ENCODE measurements around the gene ANXA1. TPM values are rescaled to one million over a fixed set of nuclear protein-coding genes. Genes with fewer than 3 reads are reported as not detected.

The ANXA1 gene
- total RNA-seq, 2 donors from 2014 or later, result 0.82 to 8.9 TPM

GRCh38 chr9:73154722-73155121, 3.1 kb downstream of the ANXA1 start:
- H3K27ac Mint-ChIP-seq, result no peak overlapping the region
- 82% methylated on average over 1 of the region's 2 CpGs; no CpG with 5 or more reads in 1 of the 2 experiments for WGBS, 2 experiments (ENCODE audit: insufficient coverage in 1 of 2, insufficient read length in 1 of 2)
- Histone ChIP-seq H3K9ac (ENCODE audit: extremely low read depth, low read length, poor library complexity, severe bottlenecking) (no peak overlapping the region), H3K27me3 (ENCODE audit: control insufficient read depth, insufficient read depth, low read length, poor library complexity, severe bottlenecking) (no peaks in the 10 kb centered on the region), H3K27ac (ENCODE audit: low read depth, low read length) (no peak overlapping the region), H3K36me3 (ENCODE audit: control insufficient read depth, insufficient read depth, low read length) (no peaks in the 10 kb centered on the region), H3K4me3 (ENCODE audit: low read length) (no peak overlapping the region), H3K4me1 (ENCODE audit: control insufficient read depth, insufficient read depth, low read length) (no peaks in the 10 kb centered on the region), H3K9me3 (ENCODE audit: control insufficient read depth, low read length) (no peaks in the 10 kb centered on the region)
- no peaks in the 10 kb centered on the region for H3K36me3 Mint-ChIP-seq (ENCODE audit: low read depth)
- no peak overlapping the region for H3K4me3 Mint-ChIP-seq
- no peaks in the 10 kb centered on the region for H3K27me3 Mint-ChIP-seq (ENCODE audit: insufficient read depth)
- TF ChIP-seq CTCF (conservative IDR thresholded peaks at IDR 0.05), result no peak
- no peaks in the 10 kb centered on the region for H3K9me3 Mint-ChIP-seq
- H3K4me1 Mint-ChIP-seq, result peaks cover 8% of the 10 kb centered on the region
- DNase-seq, result no peak

GRCh38 chr9:73155377-73155776, 3.7 kb downstream of the ANXA1 start:
- H3K4me3 Mint-ChIP-seq, result no peak overlapping the region
- peaks cover 8% of the 10 kb centered on the region for H3K4me1 Mint-ChIP-seq
- no peaks in the 10 kb centered on the region for H3K27me3 Mint-ChIP-seq (ENCODE audit: insufficient read depth)
- Histone ChIP-seq H3K27ac (ENCODE audit: low read depth, low read length) (no peak overlapping the region), H3K27me3 (ENCODE audit: control insufficient read depth, insufficient read depth, low read length, poor library complexity, severe bottlenecking) (no peaks in the 10 kb centered on the region), H3K36me3 (ENCODE audit: control insufficient read depth, insufficient read depth, low read length) (no peaks in the 10 kb centered on the region), H3K9ac (ENCODE audit: extremely low read depth, low read length, poor library complexity, severe bottlenecking) (no peak overlapping the region), H3K4me3 (ENCODE audit: low read length) (no peak overlapping the region), H3K9me3 (ENCODE audit: control insufficient read depth, low read length) (no peaks in the 10 kb centered on the region), H3K4me1 (ENCODE audit: control insufficient read depth, insufficient read depth, low read length) (no peaks in the 10 kb centered on the region)
- no peak overlapping the region for H3K27ac Mint-ChIP-seq
- H3K36me3 Mint-ChIP-seq (ENCODE audit: low read depth), result no peaks in the 10 kb centered on the region
- no peaks in the 10 kb centered on the region for H3K9me3 Mint-ChIP-seq
- 83 to 84% methylated on average over 1 to 3 of the region's 3 CpGs for WGBS, 2 experiments (ENCODE audit: insufficient coverage in 1 of 2, insufficient read length in 1 of 2)
- no peak for TF ChIP-seq CTCF (conservative IDR thresholded peaks at IDR 0.05)
- no peak for DNase-seq

GRCh38 chr9:73155968-73156864, 4.6 kb downstream of the ANXA1 start:
- H3K4me1 ChIP-seq (ENCODE audit: control insufficient read depth, insufficient read depth, low read length), result no peaks in the 10 kb centered on the region
- 82 to 96% methylated on average over 3 of the region's 4 CpGs for WGBS, 2 experiments (ENCODE audit: insufficient coverage in 1 of 2, insufficient read length in 1 of 2)
- no peaks in the 10 kb centered on the region for H3K9me3 Mint-ChIP-seq
- H3K36me3 ChIP-seq (ENCODE audit: control insufficient read depth, insufficient read depth, low read length), result no peaks in the 10 kb centered on the region
- no peaks in the 10 kb centered on the region for H3K27me3 ChIP-seq (ENCODE audit: control insufficient read depth, insufficient read depth, low read length, poor library complexity, severe bottlenecking)
- H3K9ac ChIP-seq (ENCODE audit: extremely low read depth, low read length, poor library complexity, severe bottlenecking), result no peak overlapping the region
- H3K4me1 Mint-ChIP-seq, result peaks cover 8% of the 10 kb centered on the region
- DNase-seq, result no peak
- H3K4me3 ChIP-seq (ENCODE audit: low read length), result no peak overlapping the region
- TF ChIP-seq CTCF (conservative IDR thresholded peaks at IDR 0.05), result no peak
- H3K4me3 Mint-ChIP-seq, result no peak overlapping the region
- no peaks in the 10 kb centered on the region for H3K36me3 Mint-ChIP-seq (ENCODE audit: low read depth)
- H3K9me3 ChIP-seq (ENCODE audit: control insufficient read depth, low read length), result no peaks in the 10 kb centered on the region
- no peaks in the 10 kb centered on the region for H3K27me3 Mint-ChIP-seq (ENCODE audit: insufficient read depth)
- H3K27ac ChIP-seq (ENCODE audit: low read depth, low read length), result no peak overlapping the region
- H3K27ac Mint-ChIP-seq, result no peak overlapping the region

All from endodermal cell (in vitro differentiated cells).